Esophagus muscularis mucosa (tissue), 3 donors: ENCODE data around the gene ULBP3.

Experiments used
- POLR2A ChIP-seq: fragments of 450-650 bp; IDR thresholded peaks from one replicate; pipeline ENCODE4 v1.6.1; 2017; ENCODE audit warnings: antibody characterized with exemption, moderate library complexity, mild to moderate bottlenecking, low read depth
- TF ChIP-seq, protein P1 (sequence below), 3 experiments: fragments of 200-600 bp in 2 of 3; fragments of 450-650 bp in 1 of 3; sonication (generic) in 2 of 3; IDR thresholded peaks; one replicate each; pipeline ENCODE4 v1.5.1; 2017 to 2019; ENCODE audit warnings: antibody characterized with exemption in 3 of 3, mild to moderate bottlenecking in 2 of 3, moderate library complexity in 1 of 3

DNA sequence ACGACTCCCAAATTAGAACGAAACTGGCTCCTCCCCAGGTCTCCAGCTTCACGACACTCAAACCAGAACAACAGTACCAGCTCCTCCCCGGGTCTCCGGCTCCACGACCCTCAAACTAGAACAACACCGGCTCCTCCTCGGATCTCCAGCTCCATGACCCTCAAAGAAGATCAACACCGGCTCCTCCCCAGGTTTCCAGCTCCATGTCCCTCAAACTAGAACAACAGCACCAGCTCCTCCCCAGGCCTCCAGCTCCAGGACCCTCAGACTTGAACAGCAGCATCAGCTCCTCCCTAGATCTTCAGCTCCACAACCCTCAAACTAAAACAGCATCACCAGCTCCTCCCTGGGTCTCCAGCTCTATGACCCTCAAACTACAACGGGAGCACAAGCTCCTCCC is 13.8 kb downstream of the ULBP3 start:
- TF ChIP-seq, protein P1, sequence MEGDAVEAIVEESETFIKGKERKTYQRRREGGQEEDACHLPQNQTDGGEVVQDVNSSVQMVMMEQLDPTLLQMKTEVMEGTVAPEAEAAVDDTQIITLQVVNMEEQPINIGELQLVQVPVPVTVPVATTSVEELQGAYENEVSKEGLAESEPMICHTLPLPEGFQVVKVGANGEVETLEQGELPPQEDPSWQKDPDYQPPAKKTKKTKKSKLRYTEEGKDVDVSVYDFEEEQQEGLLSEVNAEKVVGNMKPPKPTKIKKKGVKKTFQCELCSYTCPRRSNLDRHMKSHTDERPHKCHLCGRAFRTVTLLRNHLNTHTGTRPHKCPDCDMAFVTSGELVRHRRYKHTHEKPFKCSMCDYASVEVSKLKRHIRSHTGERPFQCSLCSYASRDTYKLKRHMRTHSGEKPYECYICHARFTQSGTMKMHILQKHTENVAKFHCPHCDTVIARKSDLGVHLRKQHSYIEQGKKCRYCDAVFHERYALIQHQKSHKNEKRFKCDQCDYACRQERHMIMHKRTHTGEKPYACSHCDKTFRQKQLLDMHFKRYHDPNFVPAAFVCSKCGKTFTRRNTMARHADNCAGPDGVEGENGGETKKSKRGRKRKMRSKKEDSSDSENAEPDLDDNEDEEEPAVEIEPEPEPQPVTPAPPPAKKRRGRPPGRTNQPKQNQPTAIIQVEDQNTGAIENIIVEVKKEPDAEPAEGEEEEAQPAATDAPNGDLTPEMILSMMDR (IDR thresholded peaks at IDR 0.05): no peak
- no peak for TF ChIP-seq POLR2A
